DMS153 treated with DMSO at 0.1 percent for 48 hours (cell line): ENCODE results near the gene KCNJ16.

Experiments used
- DNase-seq: peaks from one replicate; lab custom pipeline; 2025; ENCODE audit not compliant: unreplicated experiment; lab: John Stamatoyannopoulos, UW

KCNJ16 gene

DNA sequence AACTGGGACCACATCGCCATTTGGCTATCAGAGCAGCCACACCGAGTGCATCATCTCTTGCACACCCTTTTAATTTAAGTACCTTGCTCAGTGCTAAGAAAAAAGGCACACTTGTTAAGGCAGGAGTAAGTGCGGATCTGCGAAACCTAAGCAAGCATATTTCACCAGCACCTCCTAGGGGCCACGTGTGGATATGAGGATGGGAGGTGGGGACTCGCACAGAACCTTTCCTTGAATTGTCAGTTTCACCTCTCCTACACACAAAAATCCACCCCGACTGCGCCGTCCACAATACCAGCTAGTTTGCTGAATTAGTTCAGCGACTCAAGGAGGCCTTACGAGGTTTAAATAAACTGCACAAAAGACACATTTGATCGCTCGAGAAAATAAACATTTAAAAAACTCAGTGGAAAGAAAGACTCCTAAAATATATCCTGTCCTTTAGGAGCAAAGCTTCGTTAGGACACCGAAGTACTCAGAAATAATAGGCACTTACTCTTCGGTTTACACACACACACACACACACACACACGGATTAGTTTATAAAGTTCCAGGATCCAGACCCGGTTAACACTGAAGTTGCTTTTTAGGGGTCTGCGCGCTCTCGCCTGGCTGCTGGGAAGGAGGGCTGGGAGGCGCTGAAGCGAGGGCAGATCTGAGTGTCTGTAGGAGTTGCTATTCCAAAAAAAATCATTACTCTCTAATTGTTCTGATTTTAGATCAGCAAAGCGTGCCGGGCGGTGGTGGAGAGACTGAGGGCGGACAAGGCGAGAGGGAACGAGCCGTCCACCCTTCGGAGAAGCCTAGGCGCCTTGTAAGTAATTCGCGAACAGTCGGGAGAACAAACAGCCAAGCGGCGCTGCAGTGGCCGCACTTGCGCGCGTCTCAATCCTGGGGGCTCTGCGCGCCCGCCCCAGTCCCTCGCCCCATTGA lies 93.3 kb downstream of the KCNJ16 start:
- DNase-seq, result peak; percentile 73

DNA sequence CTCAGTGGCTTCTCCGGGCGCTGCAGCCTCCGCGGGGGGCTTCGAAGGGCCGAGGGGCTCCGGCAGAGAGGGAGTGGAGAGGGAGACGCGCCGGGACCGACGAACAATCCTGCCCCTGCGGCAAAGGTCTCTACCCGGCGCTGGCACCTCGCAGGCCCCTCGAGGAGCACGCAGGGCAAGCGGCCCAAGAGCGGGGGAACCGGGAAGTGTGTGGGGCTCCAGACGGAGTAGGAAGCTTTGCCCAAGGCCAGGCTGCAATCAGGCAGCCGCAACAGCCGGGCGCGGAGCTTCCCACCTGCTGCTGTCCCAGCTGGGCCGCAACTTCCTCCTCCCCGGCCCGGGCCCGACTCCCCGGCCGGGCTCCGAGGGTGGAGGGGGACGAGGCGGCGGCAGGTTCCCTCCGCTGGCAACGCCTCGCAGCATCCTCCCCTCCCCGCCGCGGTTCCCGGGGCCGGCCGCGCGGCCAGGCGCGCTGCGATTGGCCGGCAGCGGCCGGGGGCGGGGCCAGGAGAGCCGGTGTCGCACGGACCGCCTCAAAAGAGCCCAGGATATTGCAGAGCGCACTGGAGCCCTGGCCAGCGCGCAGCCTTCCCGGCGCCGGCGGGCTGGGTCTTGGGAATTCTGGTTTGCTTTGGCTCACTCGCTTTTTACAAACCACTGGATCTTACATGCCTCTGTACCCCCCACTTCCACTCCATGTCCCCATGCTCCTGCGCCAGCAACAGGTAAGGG lies 94.1 kb downstream of the KCNJ16 start, which contains the start of gene KCNJ2:
TSS of gene KCNJ2 (plus strand) at position 556 of the 732 bp plus-strand sequence. CDS start 5,508 bp downstream, outside the sequence.
- peak; percentile 87 for DNase-seq

DNA sequence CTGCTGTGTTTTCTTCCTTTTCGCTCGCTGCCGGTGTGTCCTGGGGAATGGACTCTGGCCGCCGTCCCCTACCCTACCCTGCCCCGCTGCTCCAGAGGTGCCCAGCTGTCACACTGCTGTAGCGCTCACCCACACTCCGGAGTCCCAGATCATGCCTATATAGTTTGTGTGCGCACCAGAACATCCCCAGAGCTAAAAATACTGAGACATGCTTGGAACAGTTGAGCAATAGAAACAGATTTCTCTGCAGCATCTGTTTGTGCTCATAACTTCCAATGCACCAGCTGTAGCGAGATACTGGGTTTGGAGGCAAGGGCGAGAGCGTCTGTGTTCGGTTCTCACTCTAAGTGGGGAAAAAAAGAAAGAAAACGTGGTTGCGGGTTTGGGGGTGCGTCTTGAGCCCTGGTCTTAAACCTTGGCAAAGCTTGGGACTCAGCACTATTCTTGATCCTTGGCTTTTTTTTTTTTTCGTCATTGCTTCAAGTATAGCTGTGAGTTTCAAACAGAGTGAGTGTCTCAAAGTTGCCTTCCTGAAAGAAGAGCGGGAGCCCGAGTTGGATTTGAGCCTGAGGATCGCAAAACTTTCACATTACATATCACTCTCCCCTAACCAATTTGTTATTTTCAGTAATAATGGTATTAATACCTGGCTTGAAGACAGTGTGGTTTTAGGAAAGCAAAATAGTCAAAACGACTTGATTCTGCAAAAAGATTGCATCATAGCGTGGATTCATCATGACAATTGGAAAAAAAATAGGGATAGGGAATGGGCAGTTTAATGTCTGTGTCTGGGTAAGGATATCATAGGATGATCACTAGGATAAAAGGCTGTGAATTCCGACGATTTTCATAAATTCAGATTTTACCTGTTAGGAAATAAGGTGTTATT lies 94.9 kb downstream of the KCNJ16 start:
- DNase-seq, result no peak

DNA sequence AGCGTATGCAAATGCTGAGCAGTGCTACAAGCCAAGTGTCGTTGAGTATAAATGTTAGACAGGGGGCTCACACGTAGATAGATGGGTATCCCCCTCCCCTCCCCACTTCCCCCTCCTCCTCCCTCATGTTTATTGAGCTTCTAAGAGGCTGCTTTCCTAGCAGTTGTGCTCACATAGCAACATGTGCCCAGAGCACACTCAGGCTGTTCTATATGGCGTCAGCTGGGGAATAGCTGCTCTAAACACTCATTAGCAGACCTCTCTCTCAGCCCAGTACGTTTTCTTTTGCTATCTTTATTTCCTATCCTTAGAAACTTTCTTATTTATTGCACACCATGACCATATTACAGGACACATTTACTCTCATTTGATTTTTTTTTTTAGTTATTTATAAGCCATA lies 96.1 kb downstream of the KCNJ16 start:
- DNase-seq, result peak; percentile 6

DNA sequence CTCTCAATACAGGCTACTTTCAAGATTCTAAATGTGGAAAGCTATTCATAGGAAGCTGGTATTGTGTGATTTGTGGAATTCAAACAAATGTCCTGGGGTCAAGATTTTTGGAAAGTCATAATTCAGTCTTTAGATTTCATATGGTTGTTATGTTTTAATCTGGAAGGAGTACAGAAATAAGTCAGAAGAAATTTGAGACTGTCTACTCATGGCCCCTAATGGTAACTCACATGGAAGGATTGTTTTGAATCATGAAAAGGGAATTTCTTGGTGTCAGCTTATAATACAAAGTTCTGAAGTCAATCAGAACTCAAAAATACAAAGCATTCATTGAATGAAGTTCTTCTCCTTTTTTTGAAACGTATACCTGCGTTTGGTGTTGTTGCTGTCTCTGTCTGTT lies 97.4 kb downstream of the KCNJ16 start:
- no peak for DNase-seq

DNA sequence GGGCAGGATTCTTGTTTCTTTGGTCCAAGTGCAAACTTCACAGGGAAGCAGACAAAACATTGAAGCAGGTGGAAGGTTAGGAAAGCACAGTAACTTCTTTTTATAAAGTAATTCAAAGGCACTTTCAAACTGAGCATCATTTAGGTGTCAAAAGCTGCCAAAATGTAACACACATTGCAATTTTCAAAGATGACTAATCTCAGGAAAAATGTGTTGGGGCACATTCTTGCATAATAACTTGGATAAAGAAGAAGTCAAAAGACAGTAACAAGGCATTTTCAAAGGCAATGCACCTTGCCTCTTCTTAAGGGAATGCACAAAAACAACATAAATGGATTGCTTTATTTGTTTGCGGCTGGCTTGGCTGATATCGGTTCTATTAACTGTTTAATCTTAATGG lies 97.9 kb downstream of the KCNJ16 start:
- DNase-seq, result no peak

DNA sequence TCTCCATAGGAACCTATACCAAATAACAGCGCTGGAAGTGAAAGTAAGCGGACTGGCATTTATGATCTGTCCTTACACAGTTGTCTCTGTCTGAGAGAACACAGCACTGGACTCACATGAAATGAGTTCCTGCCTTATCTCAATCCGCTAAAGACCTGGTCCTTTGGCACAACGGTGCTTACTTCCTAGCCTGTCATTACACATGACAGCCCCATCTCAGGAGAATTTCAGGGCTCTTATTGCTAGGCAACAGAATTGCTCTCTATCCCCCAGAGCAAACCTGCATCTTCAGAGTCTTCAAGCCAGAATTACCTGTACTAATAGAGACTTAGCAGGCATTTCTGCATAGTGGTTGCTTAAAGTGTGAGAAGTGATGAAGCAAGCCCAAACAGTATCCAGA lies 98.7 kb downstream of the KCNJ16 start:
- DNase-seq, result no peak

DNA sequence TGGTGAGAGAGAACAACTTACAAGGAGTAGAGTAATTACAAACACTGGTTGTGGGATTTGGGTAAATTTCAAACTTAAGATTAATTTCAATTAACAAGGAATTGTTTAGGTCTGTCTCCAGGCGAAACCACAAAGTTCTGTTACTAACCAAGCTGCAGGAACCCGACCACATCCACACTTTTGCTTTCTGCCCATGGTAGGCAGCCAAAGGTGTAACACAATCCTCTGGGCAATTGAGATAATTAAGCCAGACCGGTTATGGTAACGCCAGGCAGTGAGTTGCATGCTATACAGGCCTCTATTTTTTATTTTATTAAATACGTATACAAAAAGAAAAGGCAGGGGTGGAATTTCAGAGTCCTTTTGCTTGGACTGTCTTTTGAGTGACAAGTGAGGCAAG lies 106.4 kb downstream of the KCNJ16 start:
- DNase-seq, result no peak

DNA sequence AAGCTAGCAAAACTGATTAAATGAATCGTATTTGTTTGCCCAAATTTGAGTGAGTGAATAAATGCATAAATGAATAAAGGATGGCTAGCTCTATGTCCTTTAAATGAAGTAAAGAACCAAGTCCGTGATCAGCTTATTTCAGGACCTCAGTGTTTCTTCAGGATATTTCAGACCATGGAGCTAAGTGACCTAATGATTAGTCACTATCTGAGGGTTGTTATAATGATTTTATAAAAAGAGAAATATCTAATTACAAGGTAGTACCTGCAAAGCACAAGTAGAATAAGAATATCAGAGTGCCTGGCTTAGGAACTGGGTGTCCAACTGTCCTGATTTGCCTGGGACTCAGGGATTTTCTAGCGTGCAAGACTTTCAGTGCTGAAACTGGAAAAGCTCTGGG lies 106.8 kb downstream of the KCNJ16 start:
- DNase-seq, result no peak

DNA sequence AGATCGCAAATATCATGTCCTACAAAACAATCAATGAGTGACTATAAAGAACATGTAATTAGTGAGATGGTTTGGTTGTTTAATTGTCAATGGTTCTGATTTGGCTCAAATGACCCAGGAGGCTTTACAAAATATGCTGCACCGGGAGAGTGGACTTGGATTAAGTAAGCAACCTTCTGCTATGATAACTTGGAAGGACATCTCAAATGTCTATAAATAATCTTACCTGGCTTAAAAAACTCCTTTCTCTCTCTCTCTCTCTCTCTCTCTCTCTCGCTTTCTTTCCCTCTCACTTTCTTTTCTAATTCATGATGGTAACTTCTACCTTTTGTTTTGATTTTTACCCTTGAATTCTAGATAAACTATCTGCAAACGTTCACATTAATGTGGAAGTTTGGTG lies 108.5 kb downstream of the KCNJ16 start:
- no peak for DNase-seq

DNA sequence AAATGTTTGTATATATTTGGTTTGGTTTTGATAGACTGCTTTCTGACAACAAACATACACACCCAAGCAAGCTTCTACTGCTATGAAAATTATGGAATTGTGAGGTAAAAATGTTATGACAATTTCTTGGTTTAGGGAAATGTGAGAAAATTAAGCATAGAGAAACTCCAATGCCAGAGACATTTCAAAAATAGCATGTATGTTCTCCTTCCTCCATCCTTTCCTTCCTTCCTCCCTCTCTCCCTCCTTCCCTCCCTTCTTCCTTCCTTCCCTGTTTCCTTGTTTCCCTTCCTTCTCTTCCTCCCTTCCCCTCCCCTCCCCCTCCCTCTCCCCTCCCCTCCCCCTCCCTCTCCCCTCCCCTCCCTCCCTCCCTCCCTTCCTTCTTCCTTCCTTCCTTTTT lies 109.2 kb downstream of the KCNJ16 start:
- no peak for DNase-seq

DNA sequence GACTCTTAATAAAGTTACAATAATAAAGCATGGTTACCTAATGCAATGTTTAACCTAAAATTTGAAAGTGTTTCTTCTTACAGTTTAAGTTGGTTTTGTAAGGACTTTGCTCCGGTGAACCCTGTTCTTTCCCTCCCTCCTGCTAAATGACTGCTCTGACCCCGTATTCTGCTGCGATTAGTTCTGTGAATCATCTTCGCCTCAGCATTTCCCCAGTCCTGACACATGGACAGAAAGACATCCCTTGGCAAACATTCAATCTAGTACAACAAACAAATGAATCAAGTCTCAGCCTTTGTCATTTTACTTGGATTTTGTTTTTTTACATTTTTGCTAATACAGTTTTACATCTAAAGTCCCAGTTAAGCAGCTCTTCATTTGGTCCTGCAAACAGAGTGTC lies 109.7 kb downstream of the KCNJ16 start:
- no peak for DNase-seq
